H1 (cell line): Measurements from ENCODE around the gene AMN1. TPM values are rescaled to one million over a fixed set of nuclear protein-coding genes. Genes with fewer than 3 reads are reported as not detected.

Experiments used
- CTCF ChIA-PET: fragments of 300-600 bp; sonication (Branson Sonifier 250); formaldehyde crosslinking; loops from one replicate; lab custom pipeline; 2021; ENCODE audit not compliant: partially characterized antibody; lab: Charles Lee
- POLR2A ChIA-PET: fragments of 300-600 bp; sonication (Branson Sonifier 250); formaldehyde crosslinking; loops from one replicate; lab custom pipeline; 2021; ENCODE audit warnings: inconsistent platforms; ENCODE audit not compliant: partially characterized antibody; lab: Charles Lee
- DNase-seq, 2 experiments: peaks; one replicate each; pipeline versions ENCODE4 v3.0.0 to v3.0.0-alpha.2; 2010 to 2022; ENCODE audit warnings: low spot score in 2 of 2, low read depth in 1 of 2, mixed read lengths in 1 of 2
- FAIRE-seq: peaks from 2 replicates; lab custom pipeline; 2011; peaks lifted over from hg19 to GRCh38; lab: Jason Lieb, UNC
- H2AFZ ChIP-seq: 2 replicates; pipeline ENCODE4 v1.8.1; 2012; ENCODE audit warnings: low read length, inconsistent platforms
- H2AK5ac ChIP-seq: 2 replicates; pipeline ENCODE4 v1.6.1; 2013; ENCODE audit warnings: low read depth, low read length
- H2BK120ac ChIP-seq: replicated peaks from 2 replicates; pipeline ENCODE3; 2013; ENCODE audit warnings: low read depth, low read length, inconsistent platforms
- H2BK12ac ChIP-seq: 2 replicates; pipeline ENCODE4 v1.6.1; 2013; ENCODE audit warnings: low read depth, low read length
- H2BK15ac ChIP-seq: 2 replicates; pipeline ENCODE4 v1.6.1; 2013; ENCODE audit warnings: low read length
- H2BK20ac ChIP-seq: 2 replicates; pipeline ENCODE4 v1.6.1; 2013; ENCODE audit warnings: low read length
- H2BK5ac ChIP-seq: 2 replicates; pipeline ENCODE4 v1.6.1; 2013; ENCODE audit warnings: low read depth, low read length
- H3K14ac ChIP-seq: 2 replicates; pipeline ENCODE4 v1.6.1; 2013; ENCODE audit warnings: inconsistent platforms; ENCODE audit not compliant: insufficient read length
- H3K18ac ChIP-seq: 2 replicates; pipeline ENCODE4 v1.6.1; 2013; ENCODE audit warnings: low read length; ENCODE audit errors: extremely low read depth
- H3K23ac ChIP-seq: 2 replicates; pipeline ENCODE4 v1.6.1; 2013; ENCODE audit warnings: inconsistent platforms; ENCODE audit not compliant: insufficient read length
- H3K23me2 ChIP-seq: 2 replicates; pipeline ENCODE4 v1.6.1; 2013; ENCODE audit warnings: low read depth, low read length
- H3K27ac ChIP-seq: 2 replicates; pipeline ENCODE4 v1.6.1; 2011; ENCODE audit warnings: low read depth, low read length, inconsistent platforms
- H3K27me3 ChIP-seq, 4 experiments: replicated peaks in 1 of 4; 1 replicate in 1 of 4; 2 replicates in 3 of 4; pipeline versions ENCODE4 v1.6.1 to v1.8.1; 2011 to 2013; ENCODE audit warnings: low read length in 3 of 4, mild to moderate bottlenecking in 3 of 4, inconsistent platforms in 2 of 4, mixed read lengths in 2 of 4, moderate library complexity in 1 of 4; ENCODE audit not compliant: control insufficient read depth in 3 of 4, insufficient read depth in 3 of 4; ENCODE audit errors: extremely low read depth in 1 of 4
- H3K36me3 ChIP-seq, 4 experiments: 2 replicates each; pipeline versions ENCODE4 v1.6.1 to v1.8.1; 2011 to 2013; ENCODE audit warnings: mild to moderate bottlenecking in 4 of 4, low read length in 3 of 4, moderate library complexity in 2 of 4, control low read depth in 1 of 4, inconsistent platforms in 1 of 4; ENCODE audit not compliant: insufficient read depth in 4 of 4, control insufficient read depth in 2 of 4
- H3K4ac ChIP-seq: replicated peaks from 2 replicates; pipeline ENCODE3; 2013; ENCODE audit warnings: low read length, low read depth, mixed read lengths, inconsistent platforms; ENCODE audit not compliant: insufficient read length
- H3K4me1 ChIP-seq, 4 experiments: replicated peaks in 1 of 4; 1 replicate in 1 of 4; 2 replicates in 3 of 4; pipeline versions ENCODE4 v1.6.1 to v1.8.1; 2011 to 2013; ENCODE audit warnings: low read length in 3 of 4, inconsistent platforms in 2 of 4, mixed read lengths in 1 of 4; ENCODE audit not compliant: insufficient read depth in 4 of 4, control insufficient read depth in 3 of 4
- H3K4me2 ChIP-seq, 2 experiments: 2 replicates each; pipeline versions ENCODE4 v1.6.1 to v1.8.1; 2011 to 2013; ENCODE audit warnings: low read depth in 2 of 2, low read length in 2 of 2, control low read depth in 1 of 2, inconsistent platforms in 1 of 2, mild to moderate bottlenecking in 1 of 2; ENCODE audit not compliant: insufficient read depth in 1 of 2
- H3K4me3 ChIP-seq, 4 experiments: fragments of 200-600, 300-600 bp in 1 of 4; sonication (generic), shearing (Covaris generic), sonication (Bioruptor Twin) in 1 of 4; 2 replicates each; pipeline versions ENCODE4 v1.5.1 to v1.8.1; 2011 to 2016; ENCODE audit warnings: low read length in 4 of 4, low read depth in 3 of 4, control low read depth in 2 of 4, inconsistent platforms in 2 of 4, mild to moderate bottlenecking in 2 of 4, mixed read lengths in 1 of 4, moderate library complexity in 1 of 4; ENCODE audit not compliant: insufficient read depth in 2 of 4; ENCODE audit errors: extremely low read depth in 1 of 4
- H3K56ac ChIP-seq: replicated peaks from 2 replicates; pipeline ENCODE3; 2013; ENCODE audit warnings: low read depth, mild to moderate bottlenecking, mixed read lengths, low read length, inconsistent platforms; ENCODE audit not compliant: insufficient read length
- H3K79me1 ChIP-seq: 2 replicates; pipeline ENCODE4 v1.6.1; 2013; ENCODE audit warnings: low read depth, low read length, control low read depth
- H3K79me2 ChIP-seq, 2 experiments: 2 replicates each; pipeline versions ENCODE4 v1.6.1 to v1.8.1; 2012 to 2013; ENCODE audit warnings: low read length in 2 of 2, mild to moderate bottlenecking in 2 of 2, inconsistent platforms in 1 of 2; ENCODE audit not compliant: insufficient read depth in 2 of 2, control insufficient read depth in 1 of 2
- H3K9ac ChIP-seq, 4 experiments: replicated peaks in 1 of 4; 1 replicate in 1 of 4; 2 replicates in 3 of 4; pipeline versions ENCODE4 v1.6.1 to v1.8.1; 2011 to 2013; ENCODE audit warnings: low read depth in 3 of 4, low read length in 3 of 4, control low read depth in 2 of 4, mild to moderate bottlenecking in 2 of 4, moderate library complexity in 2 of 4, inconsistent platforms in 1 of 4; ENCODE audit errors: extremely low read depth in 1 of 4
- H3K9me3 ChIP-seq, 2 experiments: 2 replicates each; pipeline versions ENCODE4 v1.6.1 to v1.8.1; 2012 to 2013; ENCODE audit warnings: mild to moderate bottlenecking in 2 of 2, moderate library complexity in 2 of 2, control low read depth in 1 of 2, inconsistent platforms in 1 of 2, low read depth in 1 of 2, low read length in 1 of 2, mixed read lengths in 1 of 2; ENCODE audit not compliant: insufficient read depth in 2 of 2
- H4K20me1 ChIP-seq, 2 experiments: replicated peaks in 1 of 2; 2 replicates each; pipeline versions ENCODE3 to v1.8.1; 2011 to 2013; ENCODE audit warnings: inconsistent platforms in 2 of 2, low read length in 2 of 2, mild to moderate bottlenecking in 1 of 2; ENCODE audit not compliant: insufficient read depth in 2 of 2, control insufficient read depth in 1 of 2
- H4K5ac ChIP-seq: 2 replicates; pipeline ENCODE4 v1.6.1; 2013; ENCODE audit warnings: low read length, low read depth, mixed read lengths, inconsistent platforms; ENCODE audit not compliant: insufficient read length
- H4K8ac ChIP-seq: 2 replicates; pipeline ENCODE4 v1.8.0; 2013; ENCODE audit warnings: mild to moderate bottlenecking, moderate library complexity, low read length, inconsistent platforms; ENCODE audit not compliant: insufficient read depth; ENCODE audit errors: extremely low read depth
- H4K91ac ChIP-seq: replicated peaks from 2 replicates; pipeline ENCODE3; 2013; ENCODE audit warnings: low read length, mixed read lengths, inconsistent platforms; ENCODE audit not compliant: insufficient read length
- TBP ChIP-seq: IDR thresholded peaks from 2 replicates; pipeline ENCODE4 v1.6.1; 2011; ENCODE audit warnings: low read depth, low read length, improper control_type of control experiment
- WGBS, 2 experiments: shearing (Covaris generic) in 1 of 2; methylation state at CpG; one replicate each; pipeline versions ENCODE4 v1.1.6 to v1.1.7; 2013 to 2015; ENCODE audit warnings: low lambda C conversion rate in 2 of 2, mixed read lengths in 2 of 2, inconsistent platforms in 1 of 2, low coverage in 1 of 2, missing lambda C conversion rate in 1 of 2; ENCODE audit not compliant: insufficient replicate concordance in 2 of 2, insufficient coverage in 1 of 2, insufficient read length in 1 of 2; ENCODE audit errors: extremely low coverage in 1 of 2, missing lambda C conversion rate in 1 of 2; 5-methylcytosine and 5-hydroxymethylcytosine counted together
- polyA plus RNA-seq, 7 experiments: library from polyadenylated mRNA; depleted of rRNA in 3 of 7; stranded (reverse) in 5 of 7; unstranded in 2 of 7; fragments of >200 nt in 5 of 7; fragments of 200-250 nt in 2 of 7; gene quantifications; 1 replicate in 5 of 7; 2 replicates in 1 of 7; 4 replicates in 1 of 7; pipeline versions ENCODE4 v1.2.1 to v1.2.3, GENCODE V29; 2011 to 2013; ENCODE audit warnings: missing spikeins in 2 of 7, mixed read lengths in 2 of 7
- total RNA-seq: library from RNA; stranded (reverse); fragmentation: NEBNext Ultra II Directional; extraction: Animal tissue kit (Norgen Biotek cat#: 25700); gene quantifications from 2 replicates; pipeline ENCODE4 v1.2.1, GENCODE V29; 2021

Gene AMN1
- total and polyA plus RNA-seq, 2 of the 8 experiments (the other 6 are each of a cell fraction or from before 2014, with no cell fraction given) = 7.5 to 13.8 TPM

DNA sequence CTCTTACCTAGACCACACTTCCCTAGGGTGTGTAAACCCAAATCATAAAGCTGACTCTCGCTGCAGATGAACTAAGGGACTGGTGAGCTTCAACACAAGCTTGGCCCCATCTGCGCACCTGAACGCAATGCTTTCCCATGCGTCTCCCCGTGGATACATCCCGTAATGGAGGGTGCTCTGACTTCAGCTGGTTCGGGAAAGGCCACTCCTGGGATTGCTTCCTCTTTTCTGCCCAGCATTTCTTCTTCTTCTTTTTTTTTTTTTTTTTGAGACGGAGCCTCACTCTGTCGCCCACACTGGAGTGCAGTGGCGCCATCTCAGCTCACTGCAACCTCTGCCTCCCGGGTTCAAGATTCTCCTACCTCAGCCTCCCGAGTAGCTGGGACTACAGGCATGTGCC lies 97.0 kb downstream of the AMN1 start:
- no peak overlapping the region for H3K9ac ChIP-seq
- H2AFZ ChIP-seq = no peak overlapping the region
- H3K23ac ChIP-seq = no peak overlapping the region
- no peak overlapping the region for H2BK15ac ChIP-seq
- WGBS, 2 experiments = 92% methylated on average over 11 of the region's 12 CpGs; no CpG with 5 or more reads in 1 of the 2 experiments
- no peak overlapping the region for H4K8ac ChIP-seq
- no peaks in the 10 kb centered on the region for H3K4me1 ChIP-seq
- H3K23me2 ChIP-seq = no peaks in the 10 kb centered on the region
- no peak overlapping the region for H3K4ac ChIP-seq
- H3K79me2 ChIP-seq = no peaks in the 10 kb centered on the region
- ChIA-PET POLR2A (no interaction called here), CTCF (interaction anchor here (0.9 to 1.4 kb wide), 4 partner anchors 198 to 230 kb away, joined by 3 to 6 read pairs (median 4); no protein-coding TSS in a partner anchor)
- DNase-seq = no peak
- H3K56ac ChIP-seq = no peak overlapping the region
- H3K4me2 ChIP-seq = no peak overlapping the region
- no peak overlapping the region for H2AK5ac ChIP-seq
- H4K91ac ChIP-seq = no peak overlapping the region
- no peak overlapping the region for H2BK120ac ChIP-seq
- no peak overlapping the region for H4K5ac ChIP-seq
- H3K36me3 ChIP-seq = no peaks in the 10 kb centered on the region
- H3K27me3 ChIP-seq = no peaks in the 10 kb centered on the region
- H3K14ac ChIP-seq = no peak overlapping the region
- no peak for FAIRE-seq
- no peaks in the 10 kb centered on the region for H3K9me3 ChIP-seq
- no peak overlapping the region for H2BK20ac ChIP-seq
- H3K18ac ChIP-seq = no peak overlapping the region; the same call in 1 of the 2 replicates
- no peaks in the 10 kb centered on the region for H4K20me1 ChIP-seq
- H2BK5ac ChIP-seq = no peak overlapping the region
- no peaks in the 10 kb centered on the region for H3K79me1 ChIP-seq
- H3K27ac ChIP-seq = no peak overlapping the region
- H2BK12ac ChIP-seq = no peak overlapping the region
- H3K4me3 ChIP-seq = no peak overlapping the region
- no peak for TF ChIP-seq TBP
